Cortex of kidney (tissue), 1 donor: ENCODE measurements around the gene MFAP4.

Experiments
- DNase-seq: peaks from one replicate; lab custom pipeline; 2025; lab: John Stamatoyannopoulos, UW

The MFAP4 gene

DNA sequence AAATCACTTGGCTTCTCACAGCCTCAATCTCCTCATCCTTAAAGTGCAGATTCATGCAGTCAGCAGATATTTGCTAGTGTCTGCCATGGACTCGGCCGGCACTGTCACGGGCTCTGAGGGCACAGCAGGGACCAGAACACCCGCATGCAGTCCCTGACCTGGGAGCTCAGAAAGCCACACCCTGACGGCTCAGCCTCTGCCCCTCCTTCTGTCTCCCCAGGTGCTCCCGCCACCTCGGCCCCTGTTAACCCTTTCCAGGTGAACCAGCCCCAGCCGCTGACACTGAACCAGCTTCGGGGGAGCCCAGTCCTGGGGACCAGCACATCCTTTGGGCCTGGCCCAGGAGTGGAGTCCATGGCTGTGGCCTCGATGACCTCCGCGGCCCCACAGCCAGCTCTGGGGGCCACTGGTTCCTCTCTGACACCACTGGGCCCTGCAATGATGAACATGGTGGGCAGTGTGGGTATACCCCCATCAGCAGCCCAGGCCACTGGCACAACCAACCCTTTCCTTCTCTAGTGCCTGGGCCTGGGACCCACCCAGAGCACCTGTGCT, 53.2 kb downstream of the MFAP4 start:
- no peak for DNase-seq
